GM12878 (cell line): ENCODE results near the gene CRYBA2.

Source experiments
- CEBPB ChIP-seq, 2 experiments: fragments of 150-350 bp in 1 of 2; IDR thresholded peaks; 2 replicates each; pipeline ENCODE4 v1.6.1; 2012 to 2014; ENCODE audit warnings: low read depth in 2 of 2, low read length in 2 of 2, borderline replicate concordance in 1 of 2, inconsistent platforms in 1 of 2
- POLR2A ChIP-seq: IDR thresholded peaks from 2 replicates; pipeline ENCODE4 v1.6.1; 2011; ENCODE audit warnings: low read depth, mild to moderate bottlenecking, low read length
- POLR2AphosphoS5 ChIP-seq: IDR thresholded peaks from 2 replicates; pipeline ENCODE4 v1.6.1; 2011; ENCODE audit warnings: mild to moderate bottlenecking, low read length, inconsistent platforms
- TF ChIP-seq, protein P1 (sequence below): IDR thresholded peaks from 2 replicates; pipeline ENCODE4 v1.6.1; 2011; ENCODE audit warnings: borderline replicate concordance, low read depth, mild to moderate bottlenecking, moderate library complexity, mixed read lengths, low read length; ENCODE audit not compliant: insufficient read depth; ENCODE audit errors: extremely low read length
- TF ChIP-seq, protein P2 (sequence below), 3 experiments: IDR thresholded peaks in 2 of 3; conservative IDR thresholded peaks in 1 of 3; 2 replicates each; pipeline ENCODE4 v1.5.1; 2011; ENCODE audit warnings: low read depth in 3 of 3, low read length in 3 of 3, mild to moderate bottlenecking in 3 of 3, control low read depth in 2 of 3, moderate library complexity in 2 of 3, inconsistent platforms in 1 of 3, mixed read lengths in 1 of 3; ENCODE audit not compliant: control insufficient read depth in 2 of 3, insufficient read depth in 1 of 3; ENCODE audit errors: extremely low read depth in 1 of 3

DNA sequence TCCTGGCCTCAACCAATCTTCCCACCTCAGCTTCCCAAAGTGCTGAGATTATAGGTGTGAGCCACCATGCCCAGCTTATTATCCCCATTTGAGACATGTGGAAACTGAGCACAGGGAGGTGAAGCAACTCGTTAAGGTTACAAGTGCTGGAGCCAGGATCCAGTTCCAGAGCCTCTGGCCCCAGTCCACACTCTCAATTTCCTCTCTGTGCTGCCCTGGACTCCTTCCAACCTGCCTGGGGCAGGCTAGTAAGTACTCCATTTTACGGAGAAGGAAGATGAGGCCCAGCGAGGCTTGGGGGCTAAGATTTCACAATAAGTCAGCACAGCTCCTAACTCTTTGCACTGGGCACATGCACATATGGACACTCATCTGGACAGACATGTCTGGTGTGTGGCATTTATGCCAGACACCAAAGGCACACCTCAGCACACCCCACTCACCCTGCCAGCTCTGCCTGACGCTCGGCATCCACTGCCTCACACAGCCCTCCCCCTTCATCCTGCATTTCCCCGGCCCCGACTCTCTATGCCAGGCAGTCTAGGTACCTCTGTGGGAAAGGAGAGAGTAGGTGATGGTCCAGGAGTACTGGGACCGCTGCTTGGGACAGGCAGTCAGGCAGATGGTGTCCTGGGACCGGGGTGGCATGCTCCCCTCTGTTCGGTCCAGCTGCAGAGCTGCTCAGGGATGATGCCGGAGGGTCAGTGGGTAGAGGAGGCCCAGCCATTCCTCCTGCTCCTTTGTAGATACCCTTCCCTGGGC is 27.6 kb upstream of the CRYBA2 start:
- TF ChIP-seq CEBPB (IDR thresholded peaks at IDR 0.05; ENCODE audit: borderline replicate concordance in 1 of 2, low read depth in 2 of 2, low read length in 2 of 2) (no peak), POLR2A (no peak), POLR2AphosphoS5 (no peak)
- TF ChIP-seq, protein P1, sequence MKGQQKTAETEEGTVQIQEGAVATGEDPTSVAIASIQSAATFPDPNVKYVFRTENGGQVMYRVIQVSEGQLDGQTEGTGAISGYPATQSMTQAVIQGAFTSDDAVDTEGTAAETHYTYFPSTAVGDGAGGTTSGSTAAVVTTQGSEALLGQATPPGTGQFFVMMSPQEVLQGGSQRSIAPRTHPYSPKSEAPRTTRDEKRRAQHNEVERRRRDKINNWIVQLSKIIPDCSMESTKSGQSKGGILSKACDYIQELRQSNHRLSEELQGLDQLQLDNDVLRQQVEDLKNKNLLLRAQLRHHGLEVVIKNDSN, result no peak
- TF ChIP-seq, protein P2, sequence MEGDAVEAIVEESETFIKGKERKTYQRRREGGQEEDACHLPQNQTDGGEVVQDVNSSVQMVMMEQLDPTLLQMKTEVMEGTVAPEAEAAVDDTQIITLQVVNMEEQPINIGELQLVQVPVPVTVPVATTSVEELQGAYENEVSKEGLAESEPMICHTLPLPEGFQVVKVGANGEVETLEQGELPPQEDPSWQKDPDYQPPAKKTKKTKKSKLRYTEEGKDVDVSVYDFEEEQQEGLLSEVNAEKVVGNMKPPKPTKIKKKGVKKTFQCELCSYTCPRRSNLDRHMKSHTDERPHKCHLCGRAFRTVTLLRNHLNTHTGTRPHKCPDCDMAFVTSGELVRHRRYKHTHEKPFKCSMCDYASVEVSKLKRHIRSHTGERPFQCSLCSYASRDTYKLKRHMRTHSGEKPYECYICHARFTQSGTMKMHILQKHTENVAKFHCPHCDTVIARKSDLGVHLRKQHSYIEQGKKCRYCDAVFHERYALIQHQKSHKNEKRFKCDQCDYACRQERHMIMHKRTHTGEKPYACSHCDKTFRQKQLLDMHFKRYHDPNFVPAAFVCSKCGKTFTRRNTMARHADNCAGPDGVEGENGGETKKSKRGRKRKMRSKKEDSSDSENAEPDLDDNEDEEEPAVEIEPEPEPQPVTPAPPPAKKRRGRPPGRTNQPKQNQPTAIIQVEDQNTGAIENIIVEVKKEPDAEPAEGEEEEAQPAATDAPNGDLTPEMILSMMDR (IDR thresholded peaks at IDR 0.05 in 2 of 3, conservative IDR thresholded peaks at IDR 0.05 in 1 of 3; ENCODE audit: control insufficient read depth in 2 of 3, extremely low read depth in 1 of 3, insufficient read depth in 1 of 3, low read depth in 3 of 3, low read length in 3 of 3), result no peak
